ENCODE data around the gene OR51B4.

DNA sequence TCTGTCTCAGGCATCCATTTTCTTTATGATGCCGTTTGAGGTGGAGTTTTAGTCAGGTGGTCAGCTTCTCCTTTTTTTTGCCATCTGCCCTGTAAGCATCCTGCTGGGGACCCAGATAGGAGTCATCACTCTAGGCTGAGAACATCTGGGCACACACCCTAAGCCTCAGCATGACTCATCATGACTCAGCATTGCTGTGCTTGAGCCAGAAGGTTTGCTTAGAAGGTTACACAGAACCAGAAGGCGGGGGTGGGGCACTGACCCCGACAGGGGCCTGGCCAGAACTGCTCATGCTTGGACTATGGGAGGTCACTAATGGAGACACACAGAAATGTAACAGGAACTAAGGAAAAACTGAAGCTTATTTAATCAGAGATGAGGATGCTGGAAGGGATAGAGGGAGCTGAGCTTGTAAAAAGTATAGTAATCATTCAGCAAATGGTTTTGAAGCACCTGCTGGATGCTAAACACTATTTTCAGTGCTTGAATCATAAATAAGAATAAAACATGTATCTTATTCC lies 21.1 kb downstream of the OR51B4 start:
- TF ChIP-seq EZH2 (IDR thresholded peaks at IDR 0.05; ENCODE audit: borderline replicate concordance, low read length), result no peak
- TF ChIP-seq, protein P1, sequence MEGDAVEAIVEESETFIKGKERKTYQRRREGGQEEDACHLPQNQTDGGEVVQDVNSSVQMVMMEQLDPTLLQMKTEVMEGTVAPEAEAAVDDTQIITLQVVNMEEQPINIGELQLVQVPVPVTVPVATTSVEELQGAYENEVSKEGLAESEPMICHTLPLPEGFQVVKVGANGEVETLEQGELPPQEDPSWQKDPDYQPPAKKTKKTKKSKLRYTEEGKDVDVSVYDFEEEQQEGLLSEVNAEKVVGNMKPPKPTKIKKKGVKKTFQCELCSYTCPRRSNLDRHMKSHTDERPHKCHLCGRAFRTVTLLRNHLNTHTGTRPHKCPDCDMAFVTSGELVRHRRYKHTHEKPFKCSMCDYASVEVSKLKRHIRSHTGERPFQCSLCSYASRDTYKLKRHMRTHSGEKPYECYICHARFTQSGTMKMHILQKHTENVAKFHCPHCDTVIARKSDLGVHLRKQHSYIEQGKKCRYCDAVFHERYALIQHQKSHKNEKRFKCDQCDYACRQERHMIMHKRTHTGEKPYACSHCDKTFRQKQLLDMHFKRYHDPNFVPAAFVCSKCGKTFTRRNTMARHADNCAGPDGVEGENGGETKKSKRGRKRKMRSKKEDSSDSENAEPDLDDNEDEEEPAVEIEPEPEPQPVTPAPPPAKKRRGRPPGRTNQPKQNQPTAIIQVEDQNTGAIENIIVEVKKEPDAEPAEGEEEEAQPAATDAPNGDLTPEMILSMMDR (conservative IDR thresholded peaks at IDR 0.05 in 1 of 2, IDR thresholded peaks at IDR 0.05 in 1 of 2; ENCODE audit: extremely low read depth in 1 of 2, insufficient read depth in 1 of 2, low read depth in 1 of 2, low read length in 2 of 2), result no peak
